DOHH2 (cell line): ENCODE measurements around the gene AP1M2.

Experiments
- CTCF ChIP-seq: fragments of 200-600 bp; sonication (generic); IDR thresholded peaks from one replicate; pipeline ENCODE4 v1.5.1; 2014; ENCODE audit warnings: antibody characterized with exemption, mild to moderate bottlenecking, low read depth, low read length; ENCODE audit not compliant: poor library complexity, severe bottlenecking
- EZH2phosphoT487 ChIP-seq: fragments of 200-600 bp; sonication (generic); IDR thresholded peaks from 2 replicates; pipeline ENCODE4 v1.6.1; 2017; ENCODE audit warnings: borderline replicate concordance, mild to moderate bottlenecking, antibody characterized with exemption, low read length, moderate library complexity, mixed read lengths

- no peak for TF ChIP-seq CTCF
- TF ChIP-seq EZH2phosphoT487: no peak
Observed at GRCh38 chr19:10612499-10613119, 25.5 kb upstream of the AP1M2 start.
